Medulla oblongata (tissue), 1 donor: ENCODE data around the gene MFSD6L.
"Not testable (repeated sequence)": the region's sequence is repeated elsewhere in the genome, so short reads cannot be mapped to it uniquely, and the experiment has no call there.

Experiments used
- DNase-seq: peaks from one replicate; pipeline ENCODE4 v3.0.0-alpha.2; 2015; ENCODE audit errors: extremely low spot score

The MFSD6L gene

GRCh38 chr17:8825802-8826201 lies 26.6 kb upstream of the MFSD6L start:
- DNase-seq = no peak

GRCh38 chr17:8823279-8823678 lies 24.1 kb upstream of the MFSD6L start:
- DNase-seq = no peak

DNA sequence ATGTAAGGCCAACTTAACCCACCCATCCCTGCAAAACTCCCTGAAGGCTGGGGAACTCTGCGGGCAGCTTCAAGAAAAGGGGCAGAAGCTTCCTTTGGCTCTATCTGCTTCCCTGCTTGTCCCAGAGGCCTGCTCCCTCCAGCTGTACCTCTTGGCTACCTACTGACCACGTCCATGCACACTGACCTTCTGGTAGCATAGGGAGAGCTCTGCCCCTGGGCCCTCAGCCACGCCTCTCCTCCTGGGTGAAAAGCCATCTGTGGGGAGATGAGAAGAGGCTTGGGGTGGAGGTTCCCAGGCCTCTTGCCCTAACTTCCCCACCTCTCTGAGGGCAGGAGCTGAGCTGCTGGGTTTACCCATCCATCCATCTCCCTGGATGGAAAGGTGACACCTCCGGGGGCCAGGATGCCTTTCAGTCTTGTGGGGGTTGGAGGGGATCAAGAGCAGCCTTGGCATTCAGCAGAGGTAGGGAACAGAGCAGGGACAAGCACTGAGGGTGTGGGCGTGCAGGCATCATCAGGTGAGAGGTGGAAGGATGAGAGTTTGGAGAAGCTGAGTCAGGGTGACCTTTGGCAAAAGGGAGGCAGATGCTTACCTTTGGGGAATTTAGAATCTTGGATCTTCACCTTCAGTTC lies 23.4 kb upstream of the MFSD6L start:
- DNase-seq = no peak

DNA sequence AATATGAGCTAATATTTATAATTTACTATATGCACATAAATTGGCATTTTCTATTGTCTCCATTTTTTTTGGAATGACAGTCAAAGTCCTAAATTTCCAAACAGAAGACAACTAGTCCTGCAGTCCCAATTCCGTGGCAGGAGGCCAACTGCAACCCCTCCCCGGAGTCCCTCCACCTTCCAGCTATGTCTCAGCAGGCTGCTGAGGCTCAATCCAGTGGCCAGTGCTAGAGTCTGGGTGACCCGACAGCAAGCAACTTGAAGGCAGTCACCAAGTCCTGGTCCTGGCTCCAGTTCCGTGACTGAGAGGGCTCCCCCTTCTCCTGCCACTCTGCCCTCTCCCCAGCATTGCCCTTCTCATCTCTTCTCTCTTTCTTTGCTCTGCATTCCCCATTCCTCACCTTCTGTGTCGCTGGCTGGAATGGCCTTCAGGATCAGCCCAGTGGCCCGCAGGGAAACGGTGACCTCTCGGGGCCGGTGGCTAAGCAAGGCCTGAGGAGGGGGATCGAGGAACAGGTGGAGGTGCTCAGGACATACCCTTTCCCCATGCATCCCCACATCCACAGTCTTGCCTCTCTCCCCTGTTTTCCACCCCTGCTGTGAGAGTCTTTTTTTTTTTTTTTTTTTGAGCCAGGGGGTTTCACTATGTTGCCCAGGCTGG lies 22.4 kb upstream of the MFSD6L start:
- DNase-seq = no peak

DNA sequence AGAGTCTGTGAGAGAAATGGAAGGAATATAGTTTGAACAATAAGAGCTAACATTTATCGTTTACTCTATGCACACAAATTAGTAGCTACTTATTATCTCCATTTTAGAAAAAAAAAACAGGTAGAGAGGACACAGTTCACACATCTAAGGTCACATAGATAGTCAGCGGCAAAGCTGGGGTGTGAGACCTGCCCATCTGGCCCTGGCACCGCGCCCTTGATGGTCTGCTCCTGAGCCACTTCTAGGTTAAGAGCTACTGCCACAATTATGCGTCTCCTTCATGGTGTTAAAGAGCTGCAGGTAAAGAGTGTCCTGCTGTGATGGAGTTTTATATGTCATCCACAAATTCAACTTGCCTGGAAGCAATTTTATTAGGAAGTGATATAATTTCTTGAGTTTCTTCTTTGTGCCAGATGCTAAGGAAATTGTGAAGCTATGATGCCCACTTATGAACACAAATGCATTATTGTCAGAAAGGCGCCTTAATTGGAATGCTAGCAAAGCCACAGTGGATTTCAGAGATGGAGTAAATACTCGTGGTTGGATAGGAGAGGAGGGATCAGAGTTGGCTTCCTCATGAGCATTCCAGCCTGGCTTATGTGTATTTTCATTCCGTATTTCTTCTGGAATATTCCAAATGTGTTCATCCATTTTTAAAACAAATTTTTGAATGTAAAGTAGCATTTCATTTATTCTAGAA lies 21.3 kb upstream of the MFSD6L start:
- DNase-seq = no peak

DNA sequence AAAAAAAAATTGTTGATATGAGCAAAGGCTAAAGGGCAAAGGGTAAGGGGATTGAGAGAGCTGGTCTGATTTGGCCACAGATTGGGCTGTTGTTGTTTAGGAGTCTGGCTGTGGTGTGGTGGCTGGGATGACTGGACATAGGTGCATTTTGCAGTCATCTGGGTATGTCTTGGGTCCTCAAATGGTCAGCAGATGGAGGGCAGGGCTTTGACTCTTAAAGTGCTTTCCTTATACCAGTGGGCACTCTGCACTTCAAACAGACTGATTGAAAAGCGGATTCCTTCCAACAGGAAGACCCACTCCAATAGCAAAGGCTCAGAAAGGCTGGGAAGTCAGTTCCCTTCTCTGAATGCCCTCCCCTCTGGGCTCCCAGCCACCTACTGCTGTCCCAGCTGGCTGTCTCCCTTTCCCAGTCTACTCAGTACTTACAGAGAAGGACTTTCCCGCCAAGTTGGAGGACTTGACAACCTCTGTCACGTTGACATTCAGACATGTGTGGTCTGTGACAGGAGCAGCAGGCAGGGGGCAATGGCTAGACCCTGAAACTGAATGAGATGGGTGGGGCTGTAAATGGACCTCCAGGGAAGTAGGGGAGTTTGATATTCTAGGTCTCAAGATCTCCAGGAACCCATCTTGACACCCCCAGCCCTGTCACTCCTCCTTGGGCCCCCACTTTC lies 19.6 kb upstream of the MFSD6L start:
- DNase-seq = no peak

DNA sequence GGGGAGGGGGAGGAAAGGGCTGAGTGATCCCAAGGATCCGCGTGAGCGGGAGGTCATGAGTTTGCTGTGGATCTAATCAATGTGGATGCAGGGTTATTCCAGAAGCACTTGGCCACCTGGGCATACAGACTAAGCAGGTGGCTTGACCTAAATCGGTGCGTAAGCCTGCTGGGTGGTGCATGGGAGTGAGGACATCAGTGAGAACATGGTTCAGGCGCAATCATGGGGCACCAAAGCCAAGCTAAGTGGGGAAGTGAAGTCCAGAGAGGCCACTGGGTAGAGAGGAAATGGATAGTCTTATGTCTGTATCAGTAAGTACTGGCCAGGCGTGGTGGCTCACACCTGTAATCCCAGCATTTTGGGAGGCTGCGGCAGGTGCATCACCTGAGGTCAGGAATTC lies 18.9 kb upstream of the MFSD6L start:
- DNase-seq = no peak

DNA sequence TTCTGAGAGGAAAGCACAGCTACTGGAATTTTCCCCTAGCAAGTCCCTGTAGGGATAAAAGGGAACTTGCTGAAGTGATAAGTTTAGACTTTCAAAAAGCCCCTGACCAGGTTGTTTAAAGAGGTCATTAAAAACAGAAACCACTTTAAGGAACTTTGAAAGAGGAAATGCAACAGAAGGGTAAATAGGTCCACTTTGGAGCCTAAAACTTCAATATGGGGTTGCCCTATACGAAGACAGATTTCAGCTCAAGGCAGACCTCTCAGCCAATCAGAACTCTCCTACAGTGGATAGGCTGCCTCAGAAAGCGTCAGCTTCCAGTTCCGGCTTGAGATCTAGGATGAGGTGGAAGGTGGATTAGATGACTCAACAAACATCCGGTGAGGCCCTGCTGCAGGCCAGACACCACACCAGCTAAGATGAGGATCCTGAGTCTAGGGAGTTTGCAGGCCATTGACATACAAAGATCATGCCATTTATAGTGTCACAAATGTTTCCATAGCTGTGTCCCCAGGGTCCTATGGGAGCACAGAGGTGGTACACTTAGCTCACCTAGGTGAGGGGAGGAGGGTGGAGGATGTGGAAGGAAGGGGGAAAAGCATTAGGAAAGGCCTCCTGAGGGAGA lies 7.9 kb upstream of the MFSD6L start:
- DNase-seq = peak; percentile 71

DNA sequence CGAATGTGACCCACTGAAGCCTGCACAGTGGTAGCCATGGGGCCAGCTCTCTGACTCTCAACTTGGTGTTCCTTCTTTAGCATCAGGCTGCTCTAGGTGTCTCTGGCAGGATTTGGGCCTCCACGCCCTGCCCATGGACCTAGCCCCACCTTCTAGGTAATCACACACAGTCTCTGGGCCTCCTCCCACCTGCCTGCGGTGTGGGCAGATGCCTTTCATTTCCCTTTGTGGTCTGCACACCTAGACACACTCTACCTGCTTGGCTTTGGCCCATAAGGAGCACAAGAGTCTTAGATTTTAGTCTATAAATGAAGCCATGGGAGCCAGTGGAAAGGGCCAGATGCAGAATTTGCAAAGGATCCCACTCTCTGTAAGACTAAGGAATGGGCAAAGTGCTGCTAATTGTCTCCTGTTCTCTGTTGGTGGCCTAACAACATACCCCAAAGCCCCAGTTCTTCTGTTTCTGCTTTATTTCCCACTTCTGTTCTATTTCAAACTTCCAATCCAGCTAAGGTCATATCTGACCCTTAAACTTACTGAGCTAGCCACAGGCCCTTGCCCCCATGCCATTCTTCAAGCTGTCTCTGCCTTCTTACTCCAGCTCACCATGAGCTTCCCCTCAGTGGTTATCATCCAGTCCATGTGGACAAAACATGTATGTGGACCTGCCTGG lies 7.2 kb upstream of the MFSD6L start:
- DNase-seq = no peak

GRCh38 chr17:8805396-8805795 lies 6.2 kb upstream of the MFSD6L start:
- DNase-seq = not testable (repeated sequence)

DNA sequence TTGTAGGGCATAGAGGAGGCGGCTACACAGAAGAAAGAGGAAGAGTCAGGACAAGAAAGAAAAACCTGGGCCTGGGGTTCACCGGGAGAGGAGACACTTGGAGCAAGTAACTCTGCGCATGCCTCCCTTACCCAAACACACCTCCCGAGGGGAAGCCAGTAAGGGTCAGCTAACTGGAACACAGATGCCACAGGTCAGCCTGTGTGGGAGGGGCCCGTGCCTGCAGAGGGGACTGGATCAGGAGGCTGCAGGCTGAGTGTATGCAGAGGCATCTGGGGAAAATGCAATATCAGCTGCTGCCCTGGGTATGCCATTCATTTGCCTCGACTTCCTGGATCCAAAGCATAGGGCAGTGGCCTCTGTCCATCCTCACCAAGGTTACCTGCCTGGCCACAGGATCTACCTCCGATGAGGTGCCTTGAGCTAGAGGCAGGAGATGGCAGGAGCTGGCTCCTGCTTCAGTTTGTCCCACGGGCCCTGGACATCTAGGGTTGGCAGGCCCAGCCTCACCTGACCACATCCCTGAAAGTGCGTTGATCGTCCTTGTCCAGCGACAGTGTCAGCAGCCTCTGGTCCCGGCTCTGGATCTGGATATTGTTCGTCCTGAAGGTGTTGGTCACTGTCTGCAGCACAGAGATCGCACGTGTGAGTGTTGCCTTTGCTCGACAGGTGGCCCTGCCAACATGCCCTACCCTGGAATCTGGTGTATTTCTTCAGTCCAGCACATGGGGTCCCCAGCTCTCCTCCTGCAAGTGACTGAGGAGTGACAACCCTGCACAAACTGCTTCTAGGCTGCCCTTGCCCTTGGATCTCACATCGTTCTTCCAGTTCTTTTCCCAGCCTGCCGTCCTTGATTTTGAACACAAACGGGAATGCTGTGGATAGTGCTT lies 4.6 kb upstream of the MFSD6L start:
- no peak for DNase-seq

DNA sequence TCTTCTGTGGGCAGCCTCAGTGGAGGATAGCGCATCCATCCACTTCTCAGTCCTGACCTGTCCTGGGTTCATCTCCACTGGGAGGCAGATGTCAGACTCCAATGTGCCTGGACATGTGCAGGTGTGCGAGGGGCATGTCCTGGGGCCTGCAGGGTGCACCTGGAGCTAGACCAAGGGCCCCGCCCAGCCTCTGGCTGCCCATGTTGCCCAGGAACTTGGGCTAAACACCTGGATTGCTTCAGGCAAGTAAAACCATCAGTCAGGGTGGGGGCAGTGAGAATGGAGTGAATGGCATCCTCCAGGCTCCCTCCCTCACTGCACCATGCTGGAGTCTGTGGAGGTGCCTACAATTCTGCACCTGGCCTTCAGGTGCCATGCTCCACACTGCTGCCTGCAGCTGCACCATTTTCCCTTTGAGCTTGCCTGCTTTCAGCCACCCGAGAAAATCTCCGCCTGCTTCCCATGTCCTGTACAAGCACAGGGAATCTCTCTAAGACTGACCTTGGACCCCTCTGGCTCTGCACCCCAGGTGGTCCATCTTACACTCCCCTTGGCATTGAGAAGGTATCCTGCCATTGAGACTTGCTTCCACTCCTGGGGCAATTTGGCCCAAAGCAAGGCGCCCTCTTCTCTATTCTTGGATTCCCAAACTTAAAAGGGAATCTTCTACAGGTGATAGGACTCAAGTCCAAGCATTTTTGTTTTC lies 2.1 kb upstream of the MFSD6L start:
- no peak for DNase-seq

GRCh38 chr17:8800656-8801055 lies 1.5 kb upstream of the MFSD6L start:
- no peak for DNase-seq

DNA sequence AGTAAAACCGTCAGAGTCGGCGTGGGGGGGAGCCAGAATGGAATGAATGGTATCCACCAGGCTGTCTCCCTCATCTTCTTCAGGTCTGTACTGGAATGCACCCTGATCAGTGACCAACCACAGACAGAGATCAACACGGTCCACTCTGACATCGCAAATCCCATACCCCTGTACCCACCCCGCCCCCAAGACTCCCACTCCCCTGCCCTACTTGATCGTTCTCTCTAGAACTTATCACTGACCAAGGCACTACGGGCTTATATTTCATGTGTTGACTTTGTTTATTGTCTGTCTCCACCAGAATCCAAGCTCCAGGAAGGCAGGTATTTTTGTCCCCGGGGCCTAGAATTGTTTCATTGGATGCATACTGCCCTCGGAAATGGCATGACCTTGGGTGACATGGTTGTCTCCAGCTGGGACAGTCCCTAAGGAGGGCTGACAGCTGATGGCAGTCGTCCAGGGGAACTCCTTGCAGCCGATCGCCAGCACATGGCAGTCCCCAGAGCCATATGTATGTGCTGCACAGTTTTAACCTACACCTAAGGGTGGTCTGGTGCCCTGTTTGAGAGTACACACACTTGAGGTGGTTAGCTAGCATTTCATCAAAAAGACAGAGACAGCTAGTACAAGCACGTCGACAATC lies 526 bp upstream of the MFSD6L start:
- no peak for DNase-seq

- DNase-seq = no peak
Measured at GRCh38 chr17:8798176-8798845, 854 bp downstream of the MFSD6L start.

GRCh38 chr17:8797621-8798175 lies 1.5 kb downstream of the MFSD6L start:
- no peak for DNase-seq

- DNase-seq = no peak
Measured at GRCh38 chr17:8794636-8795035, 4.5 kb downstream of the MFSD6L start.

- DNase-seq = peak; percentile 30
Measured at GRCh38 chr17:8793649-8794048, 5.5 kb downstream of the MFSD6L start.

DNA sequence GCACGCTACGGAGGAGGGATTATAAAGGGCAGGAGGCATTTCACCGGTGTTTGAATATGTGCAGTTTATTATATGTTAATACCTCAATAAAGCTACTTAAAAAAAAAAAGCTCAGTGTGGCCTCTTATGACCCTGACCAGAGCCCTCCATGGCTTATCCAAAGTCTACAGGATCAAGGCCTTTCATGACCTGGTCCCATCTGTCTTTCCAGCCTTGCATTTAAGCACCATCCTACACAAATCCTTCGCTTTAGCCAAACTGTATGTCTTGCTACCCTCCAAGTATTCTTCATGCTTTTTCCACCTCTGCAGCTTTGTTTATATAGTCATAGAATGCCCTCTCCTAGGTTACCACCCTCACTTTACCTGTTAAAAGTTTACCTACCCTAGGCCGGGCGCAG lies 6.5 kb downstream of the MFSD6L start:
- DNase-seq = no peak
